IMR-90 (cell line): Measurements from ENCODE around the gene CCDC69. TPM values are rescaled to one million over a fixed set of nuclear protein-coding genes. Genes with fewer than 3 reads are reported as not detected.
A peak's percentile ranks its signal among the peaks of the same experiment; 100 is the strongest.

Experiments used
- ATAC-seq: fragments of 200-7000 bp; cut with Tn5 transposase; 2 replicates; pipeline ENCODE4 v1.9.1; 2020; ENCODE audit warnings: low read depth, mild to moderate bottlenecking, moderate library complexity
- BruUV-seq: library from RNA; stranded (reverse); fragments of 400-500 nt; replicated peaks from 2 replicates; lab custom pipeline; 2021; lab: Mats Ljungman, UMichigan
- CTCF ChIA-PET: fragments of 300-600 bp; formaldehyde crosslinking; extraction: SDS; loops from one replicate; lab custom pipeline; 2021; ENCODE audit warnings: antibody characterized with exemption; lab: Yijun Ruan, JAX
- POLR2A ChIA-PET: fragments of 300-600 bp; sonication (Branson Sonifier 250); formaldehyde crosslinking; loops from one replicate; lab custom pipeline; 2022; ENCODE audit warnings: antibody characterized with exemption; ENCODE audit not compliant: unreplicated experiment; lab: Charles Lee
- DNase-seq: peaks from one replicate; pipeline ENCODE4 v3.0.0; 2013
- H2AFZ ChIP-seq: replicated peaks from 2 replicates; pipeline ENCODE3; 2013; ENCODE audit warnings: low read length, mild to moderate bottlenecking; ENCODE audit not compliant: poor library complexity
- H2AK5ac ChIP-seq: 2 replicates; pipeline ENCODE4 v1.6.1; 2013; ENCODE audit warnings: low read depth, low read length, inconsistent platforms
- H2AK9ac ChIP-seq: replicated peaks from 2 replicates; pipeline ENCODE3; 2013; ENCODE audit warnings: mild to moderate bottlenecking, low read depth, low read length, moderate library complexity; ENCODE audit not compliant: poor library complexity
- H2BK120ac ChIP-seq: 2 replicates; pipeline ENCODE4 v1.6.1; 2013; ENCODE audit warnings: low read depth, low read length, inconsistent platforms
- H2BK15ac ChIP-seq: 3 replicates; pipeline ENCODE4 v1.6.1; 2013; ENCODE audit warnings: low read depth, low read length, inconsistent platforms
- H2BK20ac ChIP-seq: 2 replicates; pipeline ENCODE4 v1.6.1; 2013; ENCODE audit warnings: low read depth, mild to moderate bottlenecking, inconsistent platforms, low read length, moderate library complexity
- H2BK5ac ChIP-seq: 2 replicates; pipeline ENCODE4 v1.6.1; 2013; ENCODE audit warnings: mild to moderate bottlenecking, low read depth, low read length, inconsistent platforms; ENCODE audit not compliant: poor library complexity, severe bottlenecking
- H3K14ac ChIP-seq: replicated peaks from 2 replicates; pipeline ENCODE4 v1.6.1; 2013; ENCODE audit warnings: low read depth, low read length, inconsistent platforms
- H3K18ac ChIP-seq: 2 replicates; pipeline ENCODE4 v1.6.1; 2013; ENCODE audit warnings: low read depth, low read length, control low read depth
- H3K23ac ChIP-seq: 2 replicates; pipeline ENCODE4 v1.6.1; 2013; ENCODE audit warnings: low read depth, low read length, inconsistent platforms
- H3K27ac ChIP-seq: 2 replicates; pipeline ENCODE4 v1.5.1; 2013; ENCODE audit warnings: mild to moderate bottlenecking, control low read depth, low read length; ENCODE audit not compliant: insufficient read depth
- H3K27me3 ChIP-seq: 2 replicates; pipeline ENCODE4 v1.6.1; 2013; ENCODE audit warnings: low read length; ENCODE audit not compliant: control insufficient read depth, insufficient read depth
- H3K36me3 ChIP-seq: 2 replicates; pipeline ENCODE4 v1.6.1; 2013; ENCODE audit warnings: low read length, mixed read lengths; ENCODE audit not compliant: control insufficient read depth, insufficient read depth
- H3K4ac ChIP-seq: 2 replicates; pipeline ENCODE4 v1.6.1; 2013; ENCODE audit warnings: low read depth, low read length, inconsistent platforms
- H3K4me1 ChIP-seq: 2 replicates; pipeline ENCODE4 v1.6.1; 2013; ENCODE audit warnings: low read length, mixed read lengths; ENCODE audit not compliant: control insufficient read depth, insufficient read depth
- H3K4me2 ChIP-seq: 2 replicates; pipeline ENCODE4 v1.6.1; 2013; ENCODE audit warnings: low read depth, mild to moderate bottlenecking, control low read depth, low read length, moderate library complexity
- H3K4me3 ChIP-seq: 2 replicates; pipeline ENCODE4 v1.5.1; 2013; ENCODE audit warnings: low read depth, mild to moderate bottlenecking, control low read depth, low read length, moderate library complexity; ENCODE audit not compliant: insufficient read depth
- H3K56ac ChIP-seq: 2 replicates; pipeline ENCODE4 v1.6.1; 2013; ENCODE audit warnings: low read length, inconsistent platforms; ENCODE audit not compliant: insufficient read depth; ENCODE audit errors: extremely low read depth
- H3K79me1 ChIP-seq, 2 experiments: 2 replicates each; pipeline ENCODE4 v1.6.1; 2013; ENCODE audit warnings: low read length in 2 of 2, inconsistent platforms in 1 of 2, low read depth in 1 of 2
- H3K9ac ChIP-seq: 2 replicates; pipeline ENCODE4 v1.6.1; 2013; ENCODE audit warnings: low read depth, low read length, control low read depth
- H3K9me1 ChIP-seq: 2 replicates; pipeline ENCODE4 v1.6.1; 2013; ENCODE audit warnings: low read length, inconsistent platforms; ENCODE audit not compliant: insufficient read depth
- H3K9me3 ChIP-seq: 2 replicates; pipeline ENCODE4 v1.6.1; 2013; ENCODE audit warnings: low read length; ENCODE audit not compliant: control insufficient read depth, insufficient read depth
- H4K20me1 ChIP-seq: 2 replicates; pipeline ENCODE4 v1.6.1; 2013; ENCODE audit warnings: low read length, inconsistent platforms; ENCODE audit not compliant: insufficient read depth
- H4K5ac ChIP-seq: 2 replicates; pipeline ENCODE4 v1.6.1; 2013; ENCODE audit warnings: mild to moderate bottlenecking, low read depth, low read length, control low read depth
- H4K8ac ChIP-seq, 2 experiments: 2 replicates each; pipeline ENCODE4 v1.6.1; 2013; ENCODE audit warnings: low read depth in 2 of 2, low read length in 2 of 2, control low read depth in 1 of 2, inconsistent platforms in 1 of 2
- H4K91ac ChIP-seq: 2 replicates; pipeline ENCODE4 v1.6.1; 2013; ENCODE audit warnings: low read depth, low read length, inconsistent platforms; ENCODE audit not compliant: insufficient read depth
- CHD1 ChIP-seq: IDR thresholded peaks from 2 replicates; pipeline ENCODE4 v1.6.1; 2012; ENCODE audit warnings: low read depth, low read length, improper control_type of control experiment
- MAZ ChIP-seq: IDR thresholded peaks from 2 replicates; pipeline ENCODE4 v1.6.1; 2012; ENCODE audit warnings: low read depth, mild to moderate bottlenecking, low read length, improper control_type of control experiment, moderate library complexity, borderline replicate concordance
- NFE2L2 ChIP-seq: fragments of 150-350 bp; IDR thresholded peaks from 2 replicates; pipeline ENCODE4 v1.6.1; 2016; ENCODE audit warnings: low read depth, mild to moderate bottlenecking, low read length
- RAD21 ChIP-seq: IDR thresholded peaks from 2 replicates; pipeline ENCODE4 v1.6.1; 2012; ENCODE audit warnings: low read length, improper control_type of control experiment
- RFX5 ChIP-seq: IDR thresholded peaks from 2 replicates; pipeline ENCODE4 v1.8.0; 2012; ENCODE audit warnings: low read depth, mild to moderate bottlenecking, low read length, moderate library complexity
- WGBS, 2 experiments: methylation state at CpG; one replicate each; pipeline versions ENCODE4 v1.1.5 to v1.1.7; 2013; ENCODE audit warnings: missing lambda C conversion rate in 2 of 2; ENCODE audit not compliant: insufficient read length in 1 of 2; ENCODE audit errors: extremely low coverage in 2 of 2; 5-methylcytosine and 5-hydroxymethylcytosine counted together
- dilution Hi-C: fragments of 300-500 bp; cut with HindIII; formaldehyde crosslinking; loops from one replicate; pipeline ENCODE4 v1.14.3; 2018; ENCODE audit warnings: low sequenced_read_pairs; ENCODE audit not compliant: unreplicated experiment
- in situ Hi-C: fragments of 300-500 bp; cut with MboI; formaldehyde crosslinking; loops from 3 replicates; pipeline ENCODE4 v1.14.3; 2019; ENCODE audit warnings: low sequenced_read_pairs, inconsistent platforms, mixed read lengths
- intact Hi-C: fragments of 100-400 bp; cut with micrococcal nuclease; formaldehyde crosslinking; loops from 2 replicates; pipeline ENCODE4 v1.10.0; 2022
- polyA plus RNA-seq, 3 experiments: library from polyadenylated mRNA; depleted of rRNA; stranded (reverse); fragments of >200 nt; gene quantifications; 2 replicates each; pipeline ENCODE4 v1.2.3, GENCODE V29; 2012; ENCODE audit warnings: low replicate concordance in 1 of 3
- total RNA-seq: library from RNA; depleted of rRNA; stranded (reverse); fragments of >200 nt; gene quantifications from 2 replicates; pipeline ENCODE4 v1.2.3, GENCODE V29; 2012

CCDC69 gene
- total and polyA plus RNA-seq, 2 of the 4 experiments (the other 2 are of a cell fraction), result 0.36 to 0.48 TPM

GRCh38 chr5:151155775-151156506 is 68.0 kb downstream of the CCDC69 start:
- Histone ChIP-seq H3K27me3 (no peaks in the 10 kb centered on the region), H3K14ac (peak overlapping the region; percentile 98), H4K20me1 (peaks cover 54% of the 10 kb centered on the region), H4K5ac (peak overlapping the region; percentile 68), H3K9ac (peak overlapping the region; percentile 83), H3K4me2 (peak overlapping the region; percentile 87), H4K91ac (peak overlapping the region; percentile 98), H4K8ac (peak overlapping the region; percentile 78 to 92), H3K27ac (peak overlapping the region; percentile 95), H2AK9ac (peak overlapping the region; percentile 98), H2BK120ac (peak overlapping the region; percentile 70), H3K56ac (peak overlapping the region; percentile 96), H2AK5ac (peak overlapping the region; percentile 97), H2AFZ (peak overlapping the region; percentile 65), H2BK5ac (peak overlapping the region; percentile 78), H2BK15ac (peak overlapping the region; percentile 64; the same call in 1 of the 3 replicates), H3K36me3 (peaks cover 7% of the 10 kb centered on the region), H2BK20ac (no peak overlapping the region; the same call in 1 of the 2 replicates), H3K18ac (peak overlapping the region; percentile 75), H3K4ac (peak overlapping the region; percentile 98), H3K79me1 (peaks cover 8 to 57% of the 10 kb centered on the region in 2 experiments; a peak in 3 of 4 replicates), H3K9me1 (peaks cover 17% of the 10 kb centered on the region), H3K23ac (peak overlapping the region; percentile 92), H3K4me1 (peaks cover 23% of the 10 kb centered on the region), H3K4me3 (peak overlapping the region; percentile 79), H3K9me3 (no peaks in the 10 kb centered on the region)
- TF ChIP-seq MAZ (0 out of 2 replicates have a peak, but pooled peaks have one; percentile 15), NFE2L2 (no peak), RFX5 (peak; percentile 88), RAD21 (no peak), CHD1 (no peak)
- BruUV-seq, result no TSS peak
- WGBS, 2 experiments, result 16% methylated on average over 7 of the region's 9 CpGs; no CpG with 5 or more reads in 1 of the 2 experiments
- dilution Hi-C loops (no loop called here), in situ Hi-C loops (no loop called here), intact Hi-C loops (loop anchor here (2.0 kb wide), 1 partner anchor 29 kb away; no protein-coding TSS in a partner anchor)
- ATAC-seq (peak; percentile 18), DNase-seq (peak; percentile 68)
- POLR2A ChIA-PET, result no interaction called here
- CTCF ChIA-PET, result interaction anchor here (0.6 to 2.0 kb wide), 4 partner anchors 9 to 41 kb away, joined by 3 to 6 read pairs (median 3); no protein-coding TSS in a partner anchor
